Measurements from ENCODE around the gene SLC12A7.

The SLC12A7 gene

GRCh38 chr5:1038417-1039209 lies 73.2 kb downstream of the SLC12A7 start:
- DNase-seq (ENCODE audit: low read depth) = no peak
- TF ChIP-seq, protein P1, sequence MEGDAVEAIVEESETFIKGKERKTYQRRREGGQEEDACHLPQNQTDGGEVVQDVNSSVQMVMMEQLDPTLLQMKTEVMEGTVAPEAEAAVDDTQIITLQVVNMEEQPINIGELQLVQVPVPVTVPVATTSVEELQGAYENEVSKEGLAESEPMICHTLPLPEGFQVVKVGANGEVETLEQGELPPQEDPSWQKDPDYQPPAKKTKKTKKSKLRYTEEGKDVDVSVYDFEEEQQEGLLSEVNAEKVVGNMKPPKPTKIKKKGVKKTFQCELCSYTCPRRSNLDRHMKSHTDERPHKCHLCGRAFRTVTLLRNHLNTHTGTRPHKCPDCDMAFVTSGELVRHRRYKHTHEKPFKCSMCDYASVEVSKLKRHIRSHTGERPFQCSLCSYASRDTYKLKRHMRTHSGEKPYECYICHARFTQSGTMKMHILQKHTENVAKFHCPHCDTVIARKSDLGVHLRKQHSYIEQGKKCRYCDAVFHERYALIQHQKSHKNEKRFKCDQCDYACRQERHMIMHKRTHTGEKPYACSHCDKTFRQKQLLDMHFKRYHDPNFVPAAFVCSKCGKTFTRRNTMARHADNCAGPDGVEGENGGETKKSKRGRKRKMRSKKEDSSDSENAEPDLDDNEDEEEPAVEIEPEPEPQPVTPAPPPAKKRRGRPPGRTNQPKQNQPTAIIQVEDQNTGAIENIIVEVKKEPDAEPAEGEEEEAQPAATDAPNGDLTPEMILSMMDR (conservative IDR thresholded peaks at IDR 0.05; ENCODE audit: low read depth, low read length) = no peak
- no peak overlapping the region for H3K4me3 ChIP-seq (ENCODE audit: low read depth, low read length)

GRCh38 chr5:1037671-1038416 lies 74.0 kb downstream of the SLC12A7 start:
- TF ChIP-seq, protein P1 (conservative IDR thresholded peaks at IDR 0.05; ENCODE audit: low read depth, low read length) = no peak
- H3K4me3 ChIP-seq (ENCODE audit: low read depth, low read length) = no peak overlapping the region
- DNase-seq (ENCODE audit: low read depth) = no peak

DNA sequence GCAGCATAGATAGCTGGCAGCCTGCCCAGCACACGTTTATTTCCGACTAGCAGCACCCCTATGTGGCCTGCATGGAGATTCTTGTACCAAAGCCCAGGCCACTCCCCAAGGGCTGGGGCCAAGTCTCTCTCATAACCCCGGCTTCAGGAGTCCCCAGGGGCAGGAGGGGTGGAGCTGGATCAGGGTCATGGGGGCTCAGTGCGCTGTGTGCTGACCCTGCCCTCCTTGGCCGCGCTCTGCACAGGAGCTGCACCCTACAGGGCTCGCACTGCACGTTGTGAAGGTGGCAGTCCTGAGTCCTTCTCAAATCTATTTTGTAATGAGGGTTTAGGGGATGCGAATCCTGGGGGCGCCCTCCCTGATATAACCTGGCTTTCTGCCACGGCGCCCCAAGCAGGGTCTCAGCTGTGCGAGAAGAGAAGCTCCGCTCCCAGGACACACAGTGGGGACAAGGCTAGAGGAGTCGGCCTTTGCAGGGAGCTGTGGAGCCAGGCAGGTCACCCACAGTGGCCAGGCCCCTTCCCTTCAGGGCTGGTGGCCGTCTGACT lies 74.7 kb downstream of the SLC12A7 start:
- TF ChIP-seq, protein P1 (conservative IDR thresholded peaks at IDR 0.05; ENCODE audit: low read depth, low read length) = no peak
- DNase-seq (ENCODE audit: low read depth) = no peak
- H3K4me3 ChIP-seq (ENCODE audit: low read depth, low read length) = no peak overlapping the region

DNA sequence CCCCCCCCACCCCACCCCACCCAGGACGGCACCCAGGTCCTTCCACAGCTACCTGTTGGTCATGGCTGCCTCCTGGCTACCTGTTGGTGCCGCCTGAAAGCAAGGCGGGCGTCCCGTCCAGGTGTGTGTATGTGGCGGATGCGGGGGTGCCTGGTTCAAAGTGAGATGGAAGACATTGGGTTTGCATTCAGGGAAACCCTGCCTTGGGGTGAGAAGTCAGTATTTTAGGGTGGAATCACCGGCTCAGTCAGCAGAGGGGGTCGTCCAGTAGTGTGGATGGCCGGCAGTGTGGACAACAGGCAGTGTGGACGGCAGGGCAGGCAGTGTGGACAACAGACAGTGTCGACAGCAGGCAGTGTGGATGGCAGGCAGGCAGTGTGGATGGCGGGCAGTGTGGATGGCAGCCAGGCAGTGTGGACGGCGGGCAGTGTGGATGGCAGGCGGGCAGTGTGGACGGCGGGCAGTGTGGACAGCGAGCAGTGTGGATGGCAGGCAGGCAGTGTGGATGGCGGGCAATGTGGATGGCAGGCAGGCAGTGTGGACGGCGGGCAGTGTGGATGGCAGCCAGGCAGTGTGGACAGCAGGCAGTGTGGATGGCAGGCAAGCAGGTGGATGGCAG lies 75.2 kb downstream of the SLC12A7 start:
- no peak overlapping the region for H3K4me3 ChIP-seq (ENCODE audit: low read depth, low read length)
- no peak for DNase-seq (ENCODE audit: low read depth)
- TF ChIP-seq, protein P1 (conservative IDR thresholded peaks at IDR 0.05; ENCODE audit: low read depth, low read length) = no peak

DNA sequence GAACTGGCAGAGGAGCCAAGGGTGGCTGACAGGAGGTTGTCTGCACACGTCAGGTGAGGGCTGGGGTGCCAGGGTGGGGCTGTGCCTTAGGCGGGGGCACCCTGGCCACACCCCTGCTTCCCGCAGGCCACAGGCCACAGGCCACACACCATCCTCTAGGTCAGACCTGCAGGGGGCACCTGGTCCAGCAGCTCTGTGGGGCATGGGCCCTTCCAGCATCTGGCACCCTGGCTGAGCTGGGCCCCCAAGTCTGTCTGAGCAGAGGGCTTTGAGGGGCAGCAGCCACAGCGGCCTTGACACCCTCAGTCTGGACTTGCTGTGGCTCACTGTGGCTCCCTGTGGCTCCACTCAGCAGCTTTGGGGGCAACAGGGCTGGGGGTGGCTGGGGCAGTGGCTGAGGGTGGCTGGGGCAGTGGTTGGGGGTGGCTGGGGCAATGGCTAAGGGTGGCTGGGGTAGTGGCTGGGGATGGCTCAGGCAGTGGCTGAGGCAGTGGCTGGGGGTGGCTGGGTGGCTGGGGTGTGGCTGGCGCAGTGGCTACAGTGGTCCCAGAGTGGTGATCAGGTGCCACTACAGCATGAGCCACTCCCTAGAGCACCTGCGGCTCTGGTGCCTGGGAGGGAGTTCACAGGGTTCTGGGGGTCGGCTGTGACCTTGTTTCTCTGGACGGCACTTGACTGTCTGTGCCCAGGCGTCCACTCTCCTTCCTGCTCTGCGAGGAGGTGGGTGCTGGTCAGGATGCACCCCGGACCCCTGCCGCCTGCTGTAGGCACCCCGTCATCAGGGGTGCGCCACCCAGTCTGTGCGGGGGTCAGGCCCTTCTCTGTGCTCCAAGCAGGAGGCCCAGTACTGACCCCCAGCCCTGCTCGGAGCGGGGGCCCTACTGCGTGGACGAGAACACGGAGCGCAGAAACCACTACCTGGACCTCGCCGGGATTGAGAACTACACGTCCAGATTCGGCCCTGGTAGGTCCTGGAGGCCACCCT lies 76.2 kb downstream of the SLC12A7 start:
- TF ChIP-seq, protein P1 (conservative IDR thresholded peaks at IDR 0.05; ENCODE audit: low read depth, low read length) = no peak
- DNase-seq (ENCODE audit: low read depth) = no peak
- H3K4me3 ChIP-seq (ENCODE audit: low read depth, low read length) = no peak overlapping the region

GRCh38 chr5:1034986-1035385 lies 76.9 kb downstream of the SLC12A7 start:
- TF ChIP-seq, protein P1 (conservative IDR thresholded peaks at IDR 0.05; ENCODE audit: low read depth, low read length) = no peak
- DNase-seq (ENCODE audit: low read depth) = no peak
- H3K4me3 ChIP-seq (ENCODE audit: low read depth, low read length) = no peak overlapping the region
